ENCODE measurements around the gene ALPL. TPM values are rescaled to one million over a fixed set of nuclear protein-coding genes. Genes with fewer than 3 reads are reported as not detected.

ALPL gene
- total RNA-seq, 2 donors from 2014 or later: 6.3 to 15.6 TPM

- WGBS: 27% methylated on average over 24 of the region's 24 CpGs
- no peak overlapping the region for H3K27ac ChIP-seq
Measured at GRCh38 chr1:21586846-21587601, 77.8 kb downstream of the ALPL start.

DNA sequence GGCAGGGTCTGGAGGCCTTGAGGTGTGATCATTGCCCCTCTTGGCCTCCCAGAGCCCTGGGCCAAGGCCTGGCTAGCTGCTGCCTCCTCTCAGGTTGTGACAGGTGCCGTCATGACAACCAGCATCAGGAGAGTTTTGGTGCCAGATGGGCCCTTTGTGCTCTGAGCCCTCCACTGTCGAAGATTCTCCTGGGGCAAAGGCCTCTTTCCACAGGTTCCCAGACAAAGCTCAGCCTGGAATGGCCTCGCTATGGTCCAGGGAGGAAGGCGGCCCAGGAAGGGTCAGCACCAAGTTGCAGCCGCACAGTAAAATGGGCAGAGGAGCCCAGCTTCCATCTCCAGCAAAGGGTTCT lies 78.4 kb downstream of the ALPL start:
- Histone ChIP-seq H3K36me3 (no peaks in the 10 kb centered on the region), H3K9me3 (no peaks in the 10 kb centered on the region), H3K27me3 (replicated peaks; ENCODE audit: insufficient read depth) (no peaks in the 10 kb centered on the region), H3K4me1 (replicated peaks) (no peaks in the 10 kb centered on the region), H3K27ac (no peak overlapping the region), H3K4me3 (no peak overlapping the region)
- intact Hi-C loops (cut with DNase I): no loop called here
- WGBS: 89% methylated on average over 5 of the region's 5 CpGs
- no peak for DNase-seq (ENCODE audit: low spot score)
- TF ChIP-seq CTCF (IDR thresholded peaks at IDR 0.05): no peak
- no peak for TF ChIP-seq POLR2AphosphoS5 (IDR thresholded peaks at IDR 0.05)
- no peak for TF ChIP-seq POLR2A (IDR thresholded peaks at IDR 0.05)

More at GRCh38 chr1:21586846-21587601, 77.8 kb downstream of the ALPL start:
- Histone ChIP-seq H3K4me1 (replicated peaks) (no peaks in the 10 kb centered on the region), H3K9me3 (no peaks in the 10 kb centered on the region), H3K27me3 (replicated peaks; ENCODE audit: insufficient read depth) (no peaks in the 10 kb centered on the region), H3K36me3 (no peaks in the 10 kb centered on the region), H3K4me3 (no peak overlapping the region)
- TF ChIP-seq CTCF (IDR thresholded peaks at IDR 0.05) (no peak), POLR2AphosphoS5 (IDR thresholded peaks at IDR 0.05) (no peak), POLR2A (IDR thresholded peaks at IDR 0.05) (no peak)
- intact Hi-C loops (cut with DNase I): no loop called here
- no peak for DNase-seq (ENCODE audit: low spot score)

- Histone ChIP-seq H3K27me3 (replicated peaks; ENCODE audit: insufficient read depth) (no peaks in the 10 kb centered on the region), H3K9me3 (no peaks in the 10 kb centered on the region), H3K36me3 (no peaks in the 10 kb centered on the region), H3K27ac (no peak overlapping the region), H3K4me3 (no peak overlapping the region), H3K4me1 (replicated peaks) (no peaks in the 10 kb centered on the region)
- no peak for TF ChIP-seq POLR2AphosphoS5 (IDR thresholded peaks at IDR 0.05)
- TF ChIP-seq CTCF (IDR thresholded peaks at IDR 0.05): no peak
- TF ChIP-seq POLR2A (IDR thresholded peaks at IDR 0.05): no peak
- DNase-seq (ENCODE audit: low spot score): no peak
- 73% methylated on average over 5 of the region's 5 CpGs for WGBS
- intact Hi-C loops (cut with DNase I): no loop called here
Measured at GRCh38 chr1:21589618-21590017, 80.4 kb downstream of the ALPL start.

- no peaks in the 10 kb centered on the region for H3K9me3 ChIP-seq
- intact Hi-C loops (cut with DNase I): no loop called here
- TF ChIP-seq POLR2A (IDR thresholded peaks at IDR 0.05) (no peak), POLR2AphosphoS5 (IDR thresholded peaks at IDR 0.05) (no peak), CTCF (IDR thresholded peaks at IDR 0.05) (no peak)
- 40% methylated on average over 17 of the region's 23 CpGs for WGBS
- no peak for DNase-seq (ENCODE audit: low spot score)
- H3K36me3 ChIP-seq: no peaks in the 10 kb centered on the region
- H3K27ac ChIP-seq: no peak overlapping the region
- no peaks in the 10 kb centered on the region for H3K4me1 ChIP-seq (replicated peaks)
- H3K27me3 ChIP-seq (replicated peaks; ENCODE audit: insufficient read depth): no peaks in the 10 kb centered on the region
- H3K4me3 ChIP-seq: no peak overlapping the region
Measured at GRCh38 chr1:21590126-21590880, 81.1 kb downstream of the ALPL start.

Measured in prostate gland (tissue), 2 donors.